WTC11 (cell line): ENCODE results near the gene CALU.

ENCODE experiments used
- CBFB ChIP-seq: sonication (generic); formaldehyde crosslinking; IDR thresholded peaks from 2 replicates; pipeline ENCODE4 v1.8.1; 2022; ENCODE audit warnings: mild to moderate bottlenecking, low read depth, missing genetic modification reagents
- CREB1 ChIP-seq: sonication (generic); formaldehyde crosslinking; IDR thresholded peaks from 2 replicates; pipeline ENCODE4 v1.8.0; 2023; ENCODE audit warnings: mild to moderate bottlenecking, missing genetic modification reagents
- CREM ChIP-seq: sonication (generic); formaldehyde crosslinking; IDR thresholded peaks from 2 replicates; pipeline ENCODE4 v1.8.1; 2022; ENCODE audit warnings: mild to moderate bottlenecking, missing genetic modification reagents, moderate library complexity
- E2F4 ChIP-seq: sonication (generic); formaldehyde crosslinking; IDR thresholded peaks from 2 replicates; pipeline ENCODE4 v1.8.1; 2022; ENCODE audit warnings: low read depth, mild to moderate bottlenecking, moderate library complexity, missing genetic modification reagents, borderline replicate concordance
- FOXK1 ChIP-seq: sonication (generic); formaldehyde crosslinking; IDR thresholded peaks from 2 replicates; pipeline ENCODE4 v1.8.0; 2022; ENCODE audit warnings: mild to moderate bottlenecking, moderate library complexity, missing genetic modification reagents
- HMGXB4 ChIP-seq: sonication (generic); formaldehyde crosslinking; IDR thresholded peaks from 2 replicates; pipeline ENCODE4 v1.8.1; 2023; ENCODE audit warnings: mild to moderate bottlenecking, moderate library complexity, missing genetic modification reagents
- MAX ChIP-seq: sonication (generic); formaldehyde crosslinking; IDR thresholded peaks from 2 replicates; pipeline ENCODE4 v1.8.0; 2022; ENCODE audit warnings: mild to moderate bottlenecking, missing genetic modification reagents
- NR1H2 ChIP-seq: sonication (generic); formaldehyde crosslinking; IDR thresholded peaks from 2 replicates; pipeline ENCODE4 v1.9.0; 2021; ENCODE audit warnings: mild to moderate bottlenecking, moderate library complexity, missing genetic modification reagents
- TEAD4 ChIP-seq: sonication (generic); formaldehyde crosslinking; IDR thresholded peaks from 2 replicates; pipeline ENCODE4 v1.8.0; 2022; ENCODE audit warnings: mild to moderate bottlenecking, missing genetic modification reagents
- ZNF138 ChIP-seq: sonication (generic); formaldehyde crosslinking; conservative IDR thresholded peaks from 2 replicates; pipeline ENCODE4 v1.8.1; 2022; ENCODE audit warnings: mild to moderate bottlenecking, moderate library complexity, missing genetic modification reagents
- TF ChIP-seq, protein P1 (sequence below): fragments of 250-450 bp; sonication (Bioruptor Pico); IDR thresholded peaks from 2 replicates; pipeline ENCODE4 v1.9.0; 2021; ENCODE audit warnings: moderate library complexity, mild to moderate bottlenecking, inconsistent platforms, borderline replicate concordance
- TF ChIP-seq, protein P2 (sequence below): fragments of 200-600 bp; IDR thresholded peaks from 2 replicates; pipeline ENCODE4 v1.8.0; 2022; ENCODE audit warnings: antibody characterized with exemption
- TF ChIP-seq, protein P3 (sequence below): fragments of 250-450 bp; sonication (Bioruptor Pico); IDR thresholded peaks from 2 replicates; pipeline ENCODE4 v2.1.2; 2022; ENCODE audit warnings: mild to moderate bottlenecking, moderate library complexity
- TF ChIP-seq, protein P4 (sequence below): sonication (generic); formaldehyde crosslinking; IDR thresholded peaks from 2 replicates; pipeline ENCODE4 v1.8.1; 2022; ENCODE audit warnings: low read depth, missing genetic modification reagents, borderline replicate concordance

DNA sequence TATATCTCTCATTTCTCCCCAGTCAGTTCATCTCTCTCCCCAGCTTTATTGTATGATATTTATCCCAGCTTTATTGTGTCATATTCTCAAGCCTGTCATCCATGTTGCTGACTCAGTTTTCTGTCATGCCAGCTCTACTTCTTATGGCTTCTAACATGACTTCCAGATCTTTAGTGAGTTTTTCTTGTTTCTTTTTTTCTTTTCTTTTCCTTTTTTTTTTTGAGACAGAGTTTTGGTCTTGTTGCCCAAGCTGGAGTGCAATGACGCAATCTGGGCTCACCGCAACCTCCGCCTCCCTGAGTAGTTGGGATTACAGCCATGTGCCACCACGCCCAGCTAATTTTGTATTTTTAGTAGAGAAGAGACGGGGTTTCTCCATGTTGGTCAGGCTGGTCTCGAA is 28.7 kb upstream of the CALU start:
- no peak for TF ChIP-seq HMGXB4 (CRISPR knock-in tag)
- TF ChIP-seq, protein P1, sequence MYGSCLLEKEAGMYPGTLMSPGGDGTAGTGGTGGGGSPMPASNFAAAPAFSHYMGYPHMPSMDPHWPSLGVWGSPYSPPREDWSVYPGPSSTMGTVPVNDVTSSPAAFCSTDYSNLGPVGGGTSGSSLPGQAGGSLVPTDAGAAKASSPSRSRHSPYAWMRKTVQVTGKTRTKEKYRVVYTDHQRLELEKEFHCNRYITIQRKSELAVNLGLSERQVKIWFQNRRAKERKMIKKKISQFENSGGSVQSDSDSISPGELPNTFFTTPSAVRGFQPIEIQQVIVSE (CRISPR knock-in tag): no peak
- TF ChIP-seq, protein P2, sequence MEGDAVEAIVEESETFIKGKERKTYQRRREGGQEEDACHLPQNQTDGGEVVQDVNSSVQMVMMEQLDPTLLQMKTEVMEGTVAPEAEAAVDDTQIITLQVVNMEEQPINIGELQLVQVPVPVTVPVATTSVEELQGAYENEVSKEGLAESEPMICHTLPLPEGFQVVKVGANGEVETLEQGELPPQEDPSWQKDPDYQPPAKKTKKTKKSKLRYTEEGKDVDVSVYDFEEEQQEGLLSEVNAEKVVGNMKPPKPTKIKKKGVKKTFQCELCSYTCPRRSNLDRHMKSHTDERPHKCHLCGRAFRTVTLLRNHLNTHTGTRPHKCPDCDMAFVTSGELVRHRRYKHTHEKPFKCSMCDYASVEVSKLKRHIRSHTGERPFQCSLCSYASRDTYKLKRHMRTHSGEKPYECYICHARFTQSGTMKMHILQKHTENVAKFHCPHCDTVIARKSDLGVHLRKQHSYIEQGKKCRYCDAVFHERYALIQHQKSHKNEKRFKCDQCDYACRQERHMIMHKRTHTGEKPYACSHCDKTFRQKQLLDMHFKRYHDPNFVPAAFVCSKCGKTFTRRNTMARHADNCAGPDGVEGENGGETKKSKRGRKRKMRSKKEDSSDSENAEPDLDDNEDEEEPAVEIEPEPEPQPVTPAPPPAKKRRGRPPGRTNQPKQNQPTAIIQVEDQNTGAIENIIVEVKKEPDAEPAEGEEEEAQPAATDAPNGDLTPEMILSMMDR: no peak
- TF ChIP-seq, protein P3, sequence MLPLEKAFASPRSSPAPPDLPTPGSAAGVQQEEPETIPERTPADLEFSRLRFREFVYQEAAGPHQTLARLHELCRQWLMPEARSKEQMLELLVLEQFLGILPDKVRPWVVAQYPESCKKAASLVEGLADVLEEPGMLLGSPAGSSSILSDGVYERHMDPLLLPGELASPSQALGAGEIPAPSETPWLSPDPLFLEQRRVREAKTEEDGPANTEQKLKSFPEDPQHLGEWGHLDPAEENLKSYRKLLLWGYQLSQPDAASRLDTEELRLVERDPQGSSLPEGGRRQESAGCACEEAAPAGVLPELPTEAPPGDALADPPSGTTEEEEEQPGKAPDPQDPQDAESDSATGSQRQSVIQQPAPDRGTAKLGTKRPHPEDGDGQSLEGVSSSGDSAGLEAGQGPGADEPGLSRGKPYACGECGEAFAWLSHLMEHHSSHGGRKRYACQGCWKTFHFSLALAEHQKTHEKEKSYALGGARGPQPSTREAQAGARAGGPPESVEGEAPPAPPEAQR (CRISPR knock-in tag): no peak
- no peak for TF ChIP-seq CREB1
- TF ChIP-seq CBFB (CRISPR knock-in tag): no peak
- TF ChIP-seq, protein P4, sequence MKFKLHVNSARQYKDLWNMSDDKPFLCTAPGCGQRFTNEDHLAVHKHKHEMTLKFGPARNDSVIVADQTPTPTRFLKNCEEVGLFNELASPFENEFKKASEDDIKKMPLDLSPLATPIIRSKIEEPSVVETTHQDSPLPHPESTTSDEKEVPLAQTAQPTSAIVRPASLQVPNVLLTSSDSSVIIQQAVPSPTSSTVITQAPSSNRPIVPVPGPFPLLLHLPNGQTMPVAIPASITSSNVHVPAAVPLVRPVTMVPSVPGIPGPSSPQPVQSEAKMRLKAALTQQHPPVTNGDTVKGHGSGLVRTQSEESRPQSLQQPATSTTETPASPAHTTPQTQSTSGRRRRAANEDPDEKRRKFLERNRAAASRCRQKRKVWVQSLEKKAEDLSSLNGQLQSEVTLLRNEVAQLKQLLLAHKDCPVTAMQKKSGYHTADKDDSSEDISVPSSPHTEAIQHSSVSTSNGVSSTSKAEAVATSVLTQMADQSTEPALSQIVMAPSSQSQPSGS (CRISPR knock-in tag): no peak
- TF ChIP-seq E2F4 (CRISPR knock-in tag): no peak
- TF ChIP-seq TEAD4: no peak
- no peak for TF ChIP-seq FOXK1
- TF ChIP-seq ZNF138 (CRISPR knock-in tag): no peak
- TF ChIP-seq CREM (CRISPR knock-in tag): no peak
- no peak for TF ChIP-seq NR1H2
- TF ChIP-seq MAX (CRISPR knock-in tag): no peak
